Type B pancreatic cell (in vitro differentiated cells): ENCODE measurements around the gene PSAT1. TPM values are rescaled to one million over a fixed set of nuclear protein-coding genes. Genes with fewer than 3 reads are reported as not detected.

ENCODE experiments used
- DNase-seq: peaks from one replicate; pipeline ENCODE4 v3.0.0; 2021; ENCODE audit warnings: mixed read lengths; ENCODE audit not compliant: unreplicated experiment; ENCODE audit errors: extremely low spot score
- H3K27ac Mint-ChIP-seq: 2 replicates; pipeline ENCODE4 v1.8.0; 2021; ENCODE audit warnings: mild to moderate bottlenecking, mixed read lengths
- H3K27me3 Mint-ChIP-seq: 2 replicates; pipeline ENCODE4 v1.8.0; 2021; ENCODE audit warnings: mixed read lengths
- H3K36me3 Mint-ChIP-seq: 2 replicates; pipeline ENCODE4 v1.8.0; 2021; ENCODE audit warnings: mixed read lengths
- H3K4me1 Mint-ChIP-seq: one replicate; pipeline ENCODE4 v1.8.0; 2021; ENCODE audit warnings: mixed read lengths; ENCODE audit not compliant: unreplicated experiment
- H3K4me3 Mint-ChIP-seq: 2 replicates; pipeline ENCODE4 v1.8.0; 2021; ENCODE audit warnings: mild to moderate bottlenecking, mixed read lengths
- H3K9me3 Mint-ChIP-seq: 2 replicates; pipeline ENCODE4 v1.8.0; 2021; ENCODE audit warnings: mixed read lengths
- CTCF ChIP-seq: fragments of 200-600 bp; sonication (generic); conservative IDR thresholded peaks from 2 replicates; pipeline ENCODE4 v1.5.0; 2021; ENCODE audit warnings: antibody characterized with exemption, mild to moderate bottlenecking
- total RNA-seq: library from RNA; stranded (reverse); gene quantifications from 2 replicates; pipeline ENCODE4 v1.2.1, GENCODE V29; 2021; ENCODE audit warnings: low replicate concordance

PSAT1 gene
- total RNA-seq, 1 donor from 2014 or later, result 74.2 TPM

GRCh38 chr9:78314550-78314949 lies 17.6 kb downstream of the PSAT1 start:
- TF ChIP-seq CTCF, result no peak
- peaks cover 4% of the 10 kb centered on the region for H3K4me1 Mint-ChIP-seq
- H3K27ac Mint-ChIP-seq, result no peak overlapping the region
- no peak overlapping the region for H3K4me3 Mint-ChIP-seq
- no peak for DNase-seq
- H3K36me3 Mint-ChIP-seq, result peaks cover 45% of the 10 kb centered on the region
- no peaks in the 10 kb centered on the region for H3K9me3 Mint-ChIP-seq
- H3K27me3 Mint-ChIP-seq, result no peaks in the 10 kb centered on the region

DNA sequence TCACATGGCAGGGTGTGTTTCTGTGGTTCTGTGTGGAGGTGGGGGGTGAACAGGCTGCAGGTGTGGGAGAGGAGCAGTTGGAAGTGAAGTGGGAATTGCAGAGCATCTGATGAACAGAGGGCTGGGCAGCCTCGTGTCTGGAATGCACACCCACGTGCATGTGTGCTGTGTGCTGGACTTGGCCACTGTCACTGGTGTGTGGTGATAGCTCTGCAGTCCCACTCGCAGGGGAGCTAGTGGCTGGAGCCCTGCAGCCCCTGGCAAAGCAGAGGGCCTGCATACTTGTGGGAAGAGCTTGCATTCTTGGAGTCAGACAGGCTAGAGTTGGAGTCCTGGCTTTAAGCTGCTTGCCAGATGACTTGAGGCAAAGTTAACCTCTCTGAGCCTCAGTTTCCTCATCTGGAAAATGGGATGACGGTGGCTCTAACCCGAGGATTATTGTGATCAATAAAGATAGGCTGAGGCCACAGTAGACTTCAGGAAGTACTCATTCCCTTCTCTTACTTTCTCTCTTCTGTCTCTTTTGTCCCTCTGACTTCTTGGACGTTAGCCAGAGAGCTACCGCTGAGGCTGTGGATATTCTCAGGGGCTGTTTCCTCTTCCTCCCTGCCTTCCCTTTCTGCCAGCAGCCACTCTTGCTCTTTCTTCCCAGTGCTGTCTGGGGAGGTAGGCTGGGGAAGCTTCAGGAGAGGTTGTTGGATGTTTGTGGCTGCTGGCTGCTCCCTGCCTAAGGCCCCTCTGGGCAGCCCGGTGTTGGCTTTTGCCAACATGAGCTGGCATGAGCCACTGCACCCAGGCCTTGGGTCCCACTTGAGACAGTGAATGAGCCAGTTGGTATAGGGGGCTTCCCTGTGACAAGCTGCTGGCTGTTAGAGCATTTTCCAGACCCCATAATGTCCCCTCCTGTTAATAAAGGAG lies 18.3 kb downstream of the PSAT1 start:
- Mint-ChIP-seq H3K4me3 (no peak overlapping the region), H3K27ac (no peak overlapping the region), H3K4me1 (peaks cover 4% of the 10 kb centered on the region), H3K27me3 (no peaks in the 10 kb centered on the region), H3K9me3 (no peaks in the 10 kb centered on the region), H3K36me3 (peaks cover 49% of the 10 kb centered on the region)
- TF ChIP-seq CTCF, result no peak
- DNase-seq, result no peak

DNA sequence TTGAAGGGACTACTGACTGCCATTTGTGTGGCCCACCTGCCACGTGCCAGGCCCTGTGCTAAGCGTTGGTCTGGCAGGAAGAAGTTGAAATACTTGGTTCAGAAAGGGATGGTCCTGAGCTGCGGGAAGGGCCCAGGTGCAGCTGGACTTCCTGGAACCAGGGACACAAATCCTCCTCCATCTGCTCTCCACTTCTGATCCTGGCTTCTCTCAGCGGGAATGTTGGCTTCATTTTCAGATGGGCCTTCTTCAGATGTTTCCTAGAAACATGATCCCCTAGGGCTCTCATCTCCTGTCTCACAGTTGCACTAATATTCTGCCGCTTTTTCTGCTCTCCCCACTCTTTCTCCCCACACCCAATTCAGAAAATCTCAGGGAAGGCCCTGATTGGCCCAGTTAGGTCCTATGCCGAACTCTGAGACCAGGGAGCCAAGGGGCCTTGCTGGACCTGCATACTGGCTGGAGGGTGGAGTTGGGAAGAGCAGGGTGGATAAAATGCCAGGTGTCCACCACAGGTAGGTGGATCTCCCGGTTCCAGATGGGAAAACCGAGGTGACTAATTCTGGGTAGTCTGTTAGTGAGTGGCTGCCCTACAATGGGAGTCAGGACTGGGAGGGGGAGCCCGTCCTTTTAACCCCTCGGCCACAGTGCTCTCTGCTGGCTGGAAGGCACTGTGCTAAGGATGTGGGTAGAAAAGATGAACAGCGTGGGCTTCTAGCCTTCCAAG lies 19.4 kb downstream of the PSAT1 start:
- H3K4me3 Mint-ChIP-seq, result no peak overlapping the region
- no peak for TF ChIP-seq CTCF
- no peaks in the 10 kb centered on the region for H3K27me3 Mint-ChIP-seq
- peaks cover 4% of the 10 kb centered on the region for H3K4me1 Mint-ChIP-seq
- no peak overlapping the region for H3K27ac Mint-ChIP-seq
- H3K36me3 Mint-ChIP-seq, result peaks cover 56% of the 10 kb centered on the region
- no peak for DNase-seq
- H3K9me3 Mint-ChIP-seq, result no peaks in the 10 kb centered on the region

GRCh38 chr9:78319197-78320029 lies 22.5 kb downstream of the PSAT1 start:
- no peak for TF ChIP-seq CTCF
- peaks cover 58% of the 10 kb centered on the region for H3K36me3 Mint-ChIP-seq
- no peak overlapping the region for H3K27ac Mint-ChIP-seq

DNA sequence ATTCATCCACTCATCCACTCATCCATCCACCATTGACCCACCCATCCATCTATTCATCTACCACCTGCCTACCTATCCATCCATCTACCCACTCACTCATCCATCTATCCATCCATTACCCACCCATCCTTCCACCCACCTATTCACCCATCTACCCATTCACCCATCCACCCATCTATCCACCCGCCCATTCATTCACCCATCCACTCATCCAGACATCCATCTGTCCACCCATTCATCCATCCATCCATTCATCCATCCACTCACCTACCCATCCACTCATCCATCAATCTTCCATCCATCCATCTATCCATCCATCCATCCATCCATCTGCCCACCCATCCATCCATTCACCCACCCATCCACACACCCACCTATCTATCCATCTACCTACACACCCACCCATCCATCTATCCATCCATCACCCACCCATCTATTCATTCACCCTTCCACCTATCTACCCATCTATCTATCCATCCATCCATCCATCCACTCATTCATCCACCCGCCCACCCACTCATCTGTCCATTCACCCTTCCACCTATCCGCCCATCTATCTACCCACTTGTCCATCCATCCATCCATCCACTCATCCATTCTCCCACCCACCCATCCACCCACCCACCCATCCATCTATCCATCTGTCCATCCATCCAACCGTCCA lies 23.2 kb downstream of the PSAT1 start:
- H3K36me3 Mint-ChIP-seq, result peaks cover 53% of the 10 kb centered on the region
- no peaks in the 10 kb centered on the region for H3K9me3 Mint-ChIP-seq
- no peak for TF ChIP-seq CTCF
- H3K4me3 Mint-ChIP-seq, result no peak overlapping the region
- DNase-seq, result no peak
- H3K27ac Mint-ChIP-seq, result no peak overlapping the region
- peaks cover 6% of the 10 kb centered on the region for H3K4me1 Mint-ChIP-seq
- H3K27me3 Mint-ChIP-seq, result no peaks in the 10 kb centered on the region

More at GRCh38 chr9:78319197-78320029, 22.5 kb downstream of the PSAT1 start:
- Mint-ChIP-seq H3K9me3 (no peaks in the 10 kb centered on the region), H3K4me3 (no peak overlapping the region), H3K27me3 (no peaks in the 10 kb centered on the region), H3K4me1 (no peaks in the 10 kb centered on the region)
- DNase-seq, result no peak
